Ishikawa (cell line): Measurements from ENCODE around the gene NPHP4.
A peak's percentile ranks its signal among the peaks of the same experiment; 100 is the strongest.

Experiments
- CEBPB ChIP-seq: IDR thresholded peaks from 2 replicates; pipeline ENCODE4 v1.6.1; 2012
- CREB1 ChIP-seq: IDR thresholded peaks from 2 replicates; pipeline ENCODE4 v1.6.1; 2012; ENCODE audit warnings: low read depth
- EGR1 ChIP-seq: IDR thresholded peaks from 2 replicates; pipeline ENCODE4 v1.6.1; 2012
- EP300 ChIP-seq: IDR thresholded peaks from 2 replicates; pipeline ENCODE4 v1.6.1; 2012; ENCODE audit warnings: borderline replicate concordance
- FOXM1 ChIP-seq: IDR thresholded peaks from 2 replicates; pipeline ENCODE4 v1.6.1; 2012; ENCODE audit warnings: low read depth, borderline replicate concordance
- MAX ChIP-seq: IDR thresholded peaks from 2 replicates; pipeline ENCODE4 v1.6.1; 2012
- NFIC ChIP-seq: IDR thresholded peaks from 2 replicates; pipeline ENCODE4 v1.6.1; 2012
- RAD21 ChIP-seq: IDR thresholded peaks from 2 replicates; pipeline ENCODE4 v1.6.1; 2012; ENCODE audit warnings: low read depth
- TAF1 ChIP-seq: IDR thresholded peaks from 2 replicates; pipeline ENCODE4 v1.6.1; 2012; ENCODE audit warnings: low read depth, mild to moderate bottlenecking
- TCF12 ChIP-seq: IDR thresholded peaks from 2 replicates; pipeline ENCODE4 v1.6.1; 2012; ENCODE audit warnings: low read depth
- TEAD4 ChIP-seq: IDR thresholded peaks from 2 replicates; pipeline ENCODE4 v1.6.1; 2012
- USF1 ChIP-seq: IDR thresholded peaks from 2 replicates; pipeline ENCODE4 v1.6.1; 2012
- YY1 ChIP-seq: IDR thresholded peaks from 2 replicates; pipeline ENCODE4 v1.6.1; 2012; ENCODE audit warnings: low read depth
- ZBTB7A ChIP-seq: IDR thresholded peaks from 2 replicates; pipeline ENCODE4 v1.6.1; 2012; ENCODE audit warnings: low read depth
- TF ChIP-seq, protein P1 (sequence below): IDR thresholded peaks from 2 replicates; pipeline ENCODE4 v1.6.1; 2012; ENCODE audit warnings: low read depth, mild to moderate bottlenecking

Gene NPHP4

GRCh38 chr1:6038603-6039002 lies 46.4 kb upstream of the NPHP4 start:
- TF ChIP-seq USF1 (peak; percentile 41; the same call in 1 of the 2 replicates), FOXM1 (no peak), CREB1 (no peak)

DNA sequence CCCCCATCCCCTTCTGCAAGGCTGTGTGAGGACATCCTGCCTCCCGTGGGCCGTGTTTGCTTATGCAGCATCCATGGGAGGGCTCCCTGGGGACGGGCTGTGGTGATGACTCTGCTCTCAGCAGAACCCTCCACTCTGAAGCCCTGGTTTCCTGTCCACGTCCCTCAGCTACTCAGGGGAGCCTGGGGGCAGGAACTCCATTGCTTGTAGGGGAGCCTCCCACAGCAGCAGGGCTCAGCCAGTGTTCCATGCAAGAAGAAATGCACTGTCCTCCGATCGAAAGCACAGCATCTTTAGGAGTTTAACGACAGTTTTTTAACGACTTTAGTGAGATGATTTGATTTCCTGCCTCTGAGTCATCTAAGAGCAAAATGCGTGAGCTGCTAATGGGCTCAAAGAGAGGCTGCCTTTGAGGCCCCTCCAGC lies 45.1 kb upstream of the NPHP4 start:
- TF ChIP-seq ZBTB7A = no peak
- TF ChIP-seq RAD21 = no peak
- TF ChIP-seq EP300 = no peak
- no peak for TF ChIP-seq TEAD4
- no peak for TF ChIP-seq MAX
- TF ChIP-seq TAF1 = no peak
- TF ChIP-seq EGR1 = no peak
- TF ChIP-seq TCF12 = no peak
- no peak for TF ChIP-seq USF1

DNA sequence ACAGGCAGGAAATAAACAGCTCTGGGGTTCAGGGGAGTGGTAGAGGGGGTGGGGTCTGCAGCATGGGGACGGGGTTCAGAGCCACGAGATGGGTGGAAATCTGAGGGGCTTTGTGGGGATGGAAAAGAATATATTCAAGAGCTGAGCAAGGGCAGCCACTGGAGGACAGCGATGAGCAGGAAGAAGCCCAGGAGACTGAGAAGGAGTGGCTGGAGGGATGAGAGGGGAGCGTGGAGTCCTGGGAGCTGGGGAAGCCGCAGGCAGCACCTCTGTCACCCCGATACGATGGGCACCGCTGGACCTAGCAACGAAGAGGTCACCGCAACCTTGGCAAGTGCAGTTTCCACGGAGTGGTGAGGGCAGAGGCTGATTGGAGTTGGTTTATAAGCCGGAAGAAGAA lies 43.5 kb upstream of the NPHP4 start:
- TF ChIP-seq TEAD4 = no peak

DNA sequence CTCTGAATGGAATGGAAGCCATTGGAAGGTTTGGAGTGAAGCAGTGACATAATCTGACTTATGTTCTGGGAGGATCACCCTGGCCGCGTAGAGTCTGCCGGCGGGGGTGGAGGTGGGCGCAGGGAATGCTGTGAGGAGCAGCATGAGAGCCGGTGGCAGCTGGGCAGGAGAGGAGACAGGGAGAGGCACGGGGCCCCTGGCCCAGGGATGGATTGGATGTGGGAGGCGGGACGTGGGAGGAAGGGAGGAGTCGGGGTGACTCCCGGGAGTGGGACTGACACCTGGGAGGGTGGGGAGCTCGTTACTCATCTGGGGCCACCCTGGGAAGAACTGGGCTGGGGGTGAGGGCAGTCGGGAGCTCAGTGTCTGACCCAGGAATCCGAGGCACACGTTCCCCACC lies 43.1 kb upstream of the NPHP4 start:
- TF ChIP-seq, protein P1, sequence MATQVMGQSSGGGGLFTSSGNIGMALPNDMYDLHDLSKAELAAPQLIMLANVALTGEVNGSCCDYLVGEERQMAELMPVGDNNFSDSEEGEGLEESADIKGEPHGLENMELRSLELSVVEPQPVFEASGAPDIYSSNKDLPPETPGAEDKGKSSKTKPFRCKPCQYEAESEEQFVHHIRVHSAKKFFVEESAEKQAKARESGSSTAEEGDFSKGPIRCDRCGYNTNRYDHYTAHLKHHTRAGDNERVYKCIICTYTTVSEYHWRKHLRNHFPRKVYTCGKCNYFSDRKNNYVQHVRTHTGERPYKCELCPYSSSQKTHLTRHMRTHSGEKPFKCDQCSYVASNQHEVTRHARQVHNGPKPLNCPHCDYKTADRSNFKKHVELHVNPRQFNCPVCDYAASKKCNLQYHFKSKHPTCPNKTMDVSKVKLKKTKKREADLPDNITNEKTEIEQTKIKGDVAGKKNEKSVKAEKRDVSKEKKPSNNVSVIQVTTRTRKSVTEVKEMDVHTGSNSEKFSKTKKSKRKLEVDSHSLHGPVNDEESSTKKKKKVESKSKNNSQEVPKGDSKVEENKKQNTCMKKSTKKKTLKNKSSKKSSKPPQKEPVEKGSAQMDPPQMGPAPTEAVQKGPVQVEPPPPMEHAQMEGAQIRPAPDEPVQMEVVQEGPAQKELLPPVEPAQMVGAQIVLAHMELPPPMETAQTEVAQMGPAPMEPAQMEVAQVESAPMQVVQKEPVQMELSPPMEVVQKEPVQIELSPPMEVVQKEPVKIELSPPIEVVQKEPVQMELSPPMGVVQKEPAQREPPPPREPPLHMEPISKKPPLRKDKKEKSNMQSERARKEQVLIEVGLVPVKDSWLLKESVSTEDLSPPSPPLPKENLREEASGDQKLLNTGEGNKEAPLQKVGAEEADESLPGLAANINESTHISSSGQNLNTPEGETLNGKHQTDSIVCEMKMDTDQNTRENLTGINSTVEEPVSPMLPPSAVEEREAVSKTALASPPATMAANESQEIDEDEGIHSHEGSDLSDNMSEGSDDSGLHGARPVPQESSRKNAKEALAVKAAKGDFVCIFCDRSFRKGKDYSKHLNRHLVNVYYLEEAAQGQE = no peak
- TF ChIP-seq RAD21 = no peak

DNA sequence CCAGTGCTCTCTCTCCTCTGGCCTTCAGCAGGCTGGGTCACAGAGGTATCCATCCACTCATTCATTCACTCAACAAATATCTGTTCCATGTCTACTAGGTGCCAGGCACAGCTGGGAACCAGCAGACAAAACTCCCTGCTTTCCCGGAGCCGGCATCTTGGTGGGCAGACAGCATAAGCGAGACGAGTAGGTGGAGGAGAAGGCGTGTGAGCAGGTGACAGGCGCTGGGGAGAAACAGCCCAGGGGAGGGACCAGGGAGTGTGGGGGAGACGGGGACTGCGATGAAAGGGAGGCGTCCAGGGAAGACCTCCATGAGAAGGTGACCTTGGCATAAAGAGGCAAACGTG lies 42.5 kb upstream of the NPHP4 start:
- no peak for TF ChIP-seq YY1
- TF ChIP-seq, protein P1 = no peak
- no peak; the same call in 1 of the 2 replicates for TF ChIP-seq MAX
- TF ChIP-seq EP300 = no peak
- no peak for TF ChIP-seq USF1
- no peak for TF ChIP-seq CREB1
- TF ChIP-seq NFIC = no peak
- no peak for TF ChIP-seq CEBPB
- no peak for TF ChIP-seq TCF12
- no peak for TF ChIP-seq TEAD4
- no peak for TF ChIP-seq EGR1
- TF ChIP-seq TAF1 = no peak
- no peak for TF ChIP-seq FOXM1
- no peak for TF ChIP-seq ZBTB7A
- no peak for TF ChIP-seq RAD21

GRCh38 chr1:6033986-6034749 lies 41.9 kb upstream of the NPHP4 start:
- peak; percentile 42 for TF ChIP-seq RAD21
- TF ChIP-seq TAF1 = no peak
- TF ChIP-seq MAX = peak; percentile 58
